Esophagus muscularis mucosa (tissue), 4 donors: ENCODE results near the gene SKA3.

Source experiments
- CTCF ChIP-seq, 3 experiments: fragments of 200-600 bp in 2 of 3; fragments of 450-650 bp in 1 of 3; sonication (generic) in 2 of 3; IDR thresholded peaks; one replicate each; pipeline ENCODE4 v1.5.1; 2017 to 2019; ENCODE audit warnings: antibody characterized with exemption in 3 of 3, mild to moderate bottlenecking in 2 of 3, moderate library complexity in 1 of 3
- EP300 ChIP-seq: sonication (generic); formaldehyde crosslinking; IDR thresholded peaks from one replicate; pipeline ENCODE4 v1.6.1; 2017; ENCODE audit warnings: antibody characterized with exemption
- POLR2A ChIP-seq: fragments of 450-650 bp; IDR thresholded peaks from one replicate; pipeline ENCODE4 v1.6.1; 2017; ENCODE audit warnings: antibody characterized with exemption, moderate library complexity, mild to moderate bottlenecking, low read depth

DNA sequence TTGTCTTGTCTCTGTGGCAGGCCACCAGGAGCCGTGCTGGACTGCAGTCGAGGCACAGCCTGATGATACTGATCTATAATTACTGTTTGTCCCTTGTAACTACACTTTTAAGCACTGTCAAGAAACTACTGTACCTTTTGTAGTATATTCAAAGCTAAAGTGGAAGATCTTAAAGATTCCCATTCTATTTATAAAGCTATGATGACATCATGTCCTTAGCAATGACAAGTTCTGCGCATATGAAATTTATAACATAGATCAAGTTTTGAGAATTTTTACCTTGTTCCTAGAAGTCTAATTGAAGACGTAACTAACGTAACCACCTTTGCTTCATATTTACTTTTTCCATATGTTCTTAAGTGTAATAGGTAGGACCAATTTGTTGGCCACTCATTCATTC, 58.2 kb downstream of the SKA3 start:
- no peak for TF ChIP-seq CTCF (IDR thresholded peaks at IDR 0.05)
- TF ChIP-seq POLR2A: no peak
- TF ChIP-seq EP300: no peak
